ENCODE data around the gene EML1.

DNA sequence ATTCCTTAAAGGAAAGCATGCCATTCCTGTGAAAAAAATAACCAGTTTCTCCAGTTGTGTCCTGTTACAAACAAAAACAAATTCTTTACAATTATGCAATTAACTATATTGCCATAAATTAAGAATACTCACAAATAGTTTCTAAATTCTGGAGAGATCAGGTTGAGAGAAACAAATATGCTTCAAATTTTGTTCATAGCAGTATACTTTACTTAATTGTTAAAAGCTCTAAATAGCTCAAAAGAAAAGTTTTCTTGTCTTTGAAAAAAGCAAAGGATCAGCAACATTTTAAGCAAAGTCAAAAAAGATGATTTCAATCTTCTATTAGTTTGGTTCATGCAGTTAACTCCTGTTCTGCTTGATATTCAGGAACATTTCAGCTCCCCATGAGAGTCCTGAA, 109.7 kb downstream of the EML1 start:
- TF ChIP-seq, protein P1, sequence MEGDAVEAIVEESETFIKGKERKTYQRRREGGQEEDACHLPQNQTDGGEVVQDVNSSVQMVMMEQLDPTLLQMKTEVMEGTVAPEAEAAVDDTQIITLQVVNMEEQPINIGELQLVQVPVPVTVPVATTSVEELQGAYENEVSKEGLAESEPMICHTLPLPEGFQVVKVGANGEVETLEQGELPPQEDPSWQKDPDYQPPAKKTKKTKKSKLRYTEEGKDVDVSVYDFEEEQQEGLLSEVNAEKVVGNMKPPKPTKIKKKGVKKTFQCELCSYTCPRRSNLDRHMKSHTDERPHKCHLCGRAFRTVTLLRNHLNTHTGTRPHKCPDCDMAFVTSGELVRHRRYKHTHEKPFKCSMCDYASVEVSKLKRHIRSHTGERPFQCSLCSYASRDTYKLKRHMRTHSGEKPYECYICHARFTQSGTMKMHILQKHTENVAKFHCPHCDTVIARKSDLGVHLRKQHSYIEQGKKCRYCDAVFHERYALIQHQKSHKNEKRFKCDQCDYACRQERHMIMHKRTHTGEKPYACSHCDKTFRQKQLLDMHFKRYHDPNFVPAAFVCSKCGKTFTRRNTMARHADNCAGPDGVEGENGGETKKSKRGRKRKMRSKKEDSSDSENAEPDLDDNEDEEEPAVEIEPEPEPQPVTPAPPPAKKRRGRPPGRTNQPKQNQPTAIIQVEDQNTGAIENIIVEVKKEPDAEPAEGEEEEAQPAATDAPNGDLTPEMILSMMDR (IDR thresholded peaks at IDR 0.05; ENCODE audit: low read depth, low read length) = no peak
- TF ChIP-seq POLR2A (IDR thresholded peaks at IDR 0.05; ENCODE audit: extremely low read depth, insufficient read length) = no peak

Data from NB4 (cell line).